Keratinocyte (primary cell): ENCODE data around the gene ARMC5. TPM values are rescaled to one million over a fixed set of nuclear protein-coding genes. Genes with fewer than 3 reads are reported as not detected.
"Not testable (repeated sequence)": the region's sequence is repeated elsewhere in the genome, so short reads cannot be mapped to it uniquely, and the experiment has no call there.

Experiments
- DNase-seq: peaks from one replicate; pipeline ENCODE4 v3.0.0-alpha.2; 2011; ENCODE audit warnings: low read depth, missing footprints, low spot score
- FAIRE-seq: peaks from 2 replicates; lab custom pipeline; 2011; peaks lifted over from hg19 to GRCh38; lab: Jason Lieb, UNC
- H2AFZ ChIP-seq: 2 replicates; pipeline ENCODE4 v1.6.0; 2012; ENCODE audit warnings: low read length, control low read depth, inconsistent platforms; ENCODE audit not compliant: control insufficient read depth
- H3K27ac ChIP-seq: 2 replicates; pipeline ENCODE4 v1.5.1; 2011; ENCODE audit warnings: low read length; ENCODE audit not compliant: control insufficient read depth, insufficient read depth
- H3K27me3 ChIP-seq: 3 replicates; pipeline ENCODE4 v1.6.0; 2011; ENCODE audit warnings: low read length; ENCODE audit not compliant: control insufficient read depth, insufficient read depth; ENCODE audit errors: extremely low read depth
- H3K36me3 ChIP-seq, 2 experiments: 2 replicates in 1 of 2; 3 replicates in 1 of 2; pipeline ENCODE4 v1.5.1; 2011; ENCODE audit warnings: low read length in 2 of 2, mild to moderate bottlenecking in 1 of 2; ENCODE audit not compliant: control insufficient read depth in 2 of 2, insufficient read depth in 2 of 2; ENCODE audit errors: extremely low read depth in 1 of 2
- H3K4me1 ChIP-seq: 3 replicates; pipeline ENCODE4 v1.5.1; 2011; ENCODE audit warnings: low read length; ENCODE audit not compliant: control insufficient read depth, insufficient read depth; ENCODE audit errors: extremely low read depth
- H3K4me2 ChIP-seq: 3 replicates; pipeline ENCODE4 v1.6.0; 2011; ENCODE audit warnings: low read depth, low read length; ENCODE audit not compliant: control insufficient read depth, insufficient read depth; ENCODE audit errors: extremely low read depth
- H3K4me3 ChIP-seq, 3 experiments: fragments of 200-600 bp in 1 of 3; sonication (generic) in 1 of 3; 2 replicates in 2 of 3; 3 replicates in 1 of 3; pipeline ENCODE4 v1.5.1; 2011 to 2016; ENCODE audit warnings: low read length in 3 of 3, mild to moderate bottlenecking in 3 of 3, control low read depth in 2 of 3, inconsistent platforms in 1 of 3, low read depth in 1 of 3, mixed read lengths in 1 of 3, mixed run types in 1 of 3, moderate library complexity in 1 of 3; ENCODE audit not compliant: control insufficient read depth in 2 of 3, insufficient read depth in 2 of 3; ENCODE audit errors: extremely low read depth in 1 of 3
- H3K79me2 ChIP-seq: 2 replicates; pipeline ENCODE4 v1.6.0; 2012; ENCODE audit warnings: low read length; ENCODE audit not compliant: control insufficient read depth, insufficient read depth
- H3K9ac ChIP-seq: 3 replicates; pipeline ENCODE4 v1.6.0; 2011; ENCODE audit warnings: low read length; ENCODE audit not compliant: control insufficient read depth, insufficient read depth; ENCODE audit errors: extremely low read depth
- H3K9me1 ChIP-seq: 3 replicates; pipeline ENCODE4 v1.6.0; 2011; ENCODE audit warnings: low read length; ENCODE audit not compliant: control insufficient read depth, insufficient read depth; ENCODE audit errors: extremely low read depth
- H3K9me3 ChIP-seq: 2 replicates; pipeline ENCODE4 v1.5.1; 2012; ENCODE audit warnings: low read depth, low read length; ENCODE audit not compliant: control insufficient read depth
- H4K20me1 ChIP-seq: 3 replicates; pipeline ENCODE4 v1.6.0; 2011; ENCODE audit warnings: low read length; ENCODE audit not compliant: control insufficient read depth, insufficient read depth; ENCODE audit errors: extremely low read depth
- CTCF ChIP-seq, 3 experiments: IDR thresholded peaks in 1 of 3; conservative IDR thresholded peaks in 1 of 3; optimal IDR thresholded peaks in 1 of 3; 2 replicates in 2 of 3; 3 replicates in 1 of 3; pipeline versions ENCODE3 to v1.5.1; 2011; ENCODE audit warnings: low read length in 3 of 3, mild to moderate bottlenecking in 3 of 3, moderate library complexity in 2 of 3, control low read depth in 1 of 3, inconsistent platforms in 1 of 3; ENCODE audit not compliant: insufficient read depth in 2 of 3; ENCODE audit errors: extremely low read depth in 1 of 3
- EZH2 ChIP-seq: IDR thresholded peaks from one replicate; pipeline ENCODE4 v1.6.1; 2012; ENCODE audit warnings: inconsistent platforms, mild to moderate bottlenecking, low read length, moderate library complexity
- dilution Hi-C: fragments of 300-500 bp; cut with MboI; formaldehyde crosslinking; loops from one replicate; pipeline ENCODE4 v1.7.0; 2020; ENCODE audit warnings: low sequenced_read_pairs; ENCODE audit not compliant: extremely low pct_ligation_motif_present
- polyA plus RNA-seq, 5 experiments: library from polyadenylated mRNA; depleted of rRNA in 3 of 5; stranded (reverse) in 3 of 5; stranded (forward) in 1 of 5; unstranded in 1 of 5; fragments of >200 nt; gene quantifications; 1 replicate in 1 of 5; 2 replicates in 3 of 5; 3 replicates in 1 of 5; pipeline versions ENCODE4 v1.2.1 to v1.2.3, GENCODE V29; 2011 to 2012; ENCODE audit warnings: missing spikeins in 2 of 5, low read depth in 1 of 5, low replicate concordance in 1 of 5

ARMC5 gene
- polyA plus RNA-seq, 1 donor (not counting 4 experiments of a cell fraction or from before 2014, with no cell fraction given) = 3.0 TPM

DNA sequence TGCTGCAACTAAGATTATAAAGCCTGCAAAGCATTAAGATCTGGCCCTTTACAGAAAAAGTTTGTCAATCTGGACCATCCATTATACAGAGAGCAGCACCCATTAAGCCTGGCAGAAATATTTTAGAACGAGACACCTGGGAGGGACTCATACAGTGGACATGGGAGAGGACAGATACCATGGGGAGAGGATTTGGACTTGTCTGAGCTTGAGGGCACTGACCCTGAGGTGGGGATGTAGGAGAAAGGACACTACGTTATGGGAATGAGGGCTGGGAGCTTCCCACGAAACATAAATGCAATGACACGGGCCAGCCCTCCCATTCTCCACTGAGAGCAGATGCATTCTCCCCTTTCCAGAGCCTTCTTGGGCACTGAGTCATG lies 42.7 kb downstream of the ARMC5 start:
- dilution Hi-C loops = no loop called here
- Histone ChIP-seq H3K4me1 (peaks cover 4% of the 10 kb centered on the region), H3K4me3 (no peak overlapping the region), H4K20me1 (no peaks in the 10 kb centered on the region), H2AFZ (no peak overlapping the region), H3K27ac (no peak overlapping the region), H3K27me3 (no peaks in the 10 kb centered on the region), H3K9ac (no peak overlapping the region), H3K79me2 (no peaks in the 10 kb centered on the region), H3K9me1 (no peaks in the 10 kb centered on the region), H3K36me3 (peaks cover 19 to 20% of the 10 kb centered on the region in 2 experiments), H3K9me3 (no peaks in the 10 kb centered on the region), H3K4me2 (no peak overlapping the region)
- DNase-seq (no peak), FAIRE-seq (no peak)
- TF ChIP-seq EZH2 (no peak), CTCF (optimal IDR thresholded peaks at IDR 0.05 in 1 of 3, IDR thresholded peaks at IDR 0.05 in 1 of 3, conservative IDR thresholded peaks at IDR 0.05 in 1 of 3; ENCODE audit: extremely low read depth in 1 of 3, insufficient read depth in 2 of 3, low read length in 3 of 3) (no peak)

DNA sequence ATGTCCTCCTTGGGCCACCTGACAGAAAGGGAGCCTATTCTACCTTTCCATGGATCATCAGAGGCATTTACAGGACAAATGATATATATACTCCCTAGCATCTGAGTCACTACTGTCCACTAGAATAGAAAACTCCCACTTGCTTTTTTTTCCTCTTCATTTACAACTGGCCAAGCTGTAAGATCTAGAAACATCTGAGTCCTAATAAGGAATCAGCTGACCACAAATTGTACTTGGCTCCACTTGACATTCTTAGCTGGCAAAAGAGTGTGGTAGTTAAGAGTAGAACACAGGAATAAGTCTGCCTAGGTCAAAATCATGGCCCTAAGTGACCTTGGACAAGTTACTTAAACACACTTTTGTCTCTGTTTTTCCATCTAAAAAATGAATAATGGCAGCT lies 43.7 kb downstream of the ARMC5 start:
- dilution Hi-C loops = no loop called here
- H3K4me1 ChIP-seq = peaks cover 7% of the 10 kb centered on the region
- H3K9me1 ChIP-seq = no peaks in the 10 kb centered on the region
- DNase-seq = no peak
- no peaks in the 10 kb centered on the region for H3K9me3 ChIP-seq
- H3K27ac ChIP-seq = no peak overlapping the region
- peaks cover 8% of the 10 kb centered on the region for H3K79me2 ChIP-seq
- H3K4me3 ChIP-seq = no peak overlapping the region
- no peaks in the 10 kb centered on the region for H4K20me1 ChIP-seq
- H2AFZ ChIP-seq = no peak overlapping the region
- H3K4me2 ChIP-seq = no peak overlapping the region
- H3K27me3 ChIP-seq = no peaks in the 10 kb centered on the region
- no peak for TF ChIP-seq EZH2
- no peak for TF ChIP-seq CTCF (optimal IDR thresholded peaks at IDR 0.05 in 1 of 3, IDR thresholded peaks at IDR 0.05 in 1 of 3, conservative IDR thresholded peaks at IDR 0.05 in 1 of 3; ENCODE audit: extremely low read depth in 1 of 3, insufficient read depth in 2 of 3, low read length in 3 of 3)
- H3K9ac ChIP-seq = no peak overlapping the region
- no peak for FAIRE-seq
- H3K36me3 ChIP-seq = peaks cover 14 to 15% of the 10 kb centered on the region in 2 experiments

DNA sequence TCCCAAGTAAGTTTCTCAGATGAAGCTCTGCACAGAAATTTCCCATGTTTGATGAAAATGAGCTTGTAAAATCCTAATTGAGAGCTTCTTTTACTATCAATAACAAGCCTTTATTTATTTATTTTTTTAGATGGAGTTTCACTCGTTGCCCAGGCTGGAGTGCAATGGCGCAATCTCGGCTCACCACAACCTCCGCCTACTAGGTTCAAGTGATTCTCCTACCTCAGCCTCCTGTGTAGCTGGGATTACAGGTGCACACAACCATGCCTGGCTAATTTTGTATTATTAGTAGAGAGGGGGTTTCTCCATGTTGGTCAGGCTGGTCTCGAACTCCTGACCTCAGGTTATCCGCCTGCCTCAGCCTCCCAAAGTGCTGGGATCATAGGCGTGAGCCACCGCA lies 44.3 kb downstream of the ARMC5 start:
- dilution Hi-C loops = not testable (repeated sequence)

More for the DNA sequence above, 44.3 kb downstream of the ARMC5 start:
- not testable (repeated sequence) for H3K9me3 ChIP-seq, H3K79me2 ChIP-seq, H3K9ac ChIP-seq, H2AFZ ChIP-seq, H3K4me1 ChIP-seq, H3K27me3 ChIP-seq, H4K20me1 ChIP-seq, H3K4me3 ChIP-seq, H3K4me2 ChIP-seq, H3K9me1 ChIP-seq, H3K27ac ChIP-seq, FAIRE-seq, DNase-seq
- peaks cover 9 to 11% of the 10 kb centered on the region in 2 experiments for H3K36me3 ChIP-seq
